WTC11 (cell line): Measurements from ENCODE around the gene RXRB. TPM values are rescaled to one million over a fixed set of nuclear protein-coding genes. Genes with fewer than 3 reads are reported as not detected.

Experiments used
- ATAC-seq: fragments of 200-7000 bp; cut with Tn5 transposase; 2 replicates; pipeline ENCODE4 v1.10.0; 2021; ENCODE audit warnings: mild to moderate bottlenecking, moderate library complexity
- CTCF ChIA-PET: fragments of 300-600 bp; sonication (Branson Sonifier 250); formaldehyde crosslinking; loops from one replicate; lab custom pipeline; 2021; ENCODE audit warnings: antibody characterized with exemption; lab: Charles Lee
- POLR2A ChIA-PET: fragments of 350-600 bp; sonication (Branson Sonifier 250); formaldehyde crosslinking; loops from one replicate; lab custom pipeline; 2021; ENCODE audit warnings: antibody characterized with exemption; lab: Charles Lee
- DNase-seq: peaks from one replicate; pipeline ENCODE4 v3.0.0; 2021; ENCODE audit warnings: low spot score
- H3K27ac Mint-ChIP-seq: 2 replicates; pipeline ENCODE4 v1.8.0; 2021; ENCODE audit warnings: mixed read lengths
- H3K27me3 Mint-ChIP-seq: 2 replicates; pipeline ENCODE4 v1.8.0; 2021; ENCODE audit warnings: low read depth, mild to moderate bottlenecking, moderate library complexity, mixed read lengths
- H3K36me3 Mint-ChIP-seq: 2 replicates; pipeline ENCODE4 v1.8.0; 2021; ENCODE audit warnings: mixed read lengths
- H3K4me1 Mint-ChIP-seq: 2 replicates; pipeline ENCODE4 v1.8.0; 2022; ENCODE audit warnings: mixed read lengths
- H3K4me3 Mint-ChIP-seq: 2 replicates; pipeline ENCODE4 v1.8.0; 2021; ENCODE audit warnings: mild to moderate bottlenecking, moderate library complexity, mixed read lengths
- H3K9me3 Mint-ChIP-seq: 2 replicates; pipeline ENCODE4 v1.8.0; 2021; ENCODE audit warnings: mixed read lengths
- ATF6 ChIP-seq: sonication (generic); formaldehyde crosslinking; IDR thresholded peaks from 2 replicates; pipeline ENCODE4 v1.8.1; 2023; ENCODE audit warnings: mild to moderate bottlenecking, missing genetic modification reagents
- CDX4 ChIP-seq: fragments of 250-450 bp; sonication (Bioruptor Pico); IDR thresholded peaks from 2 replicates; pipeline ENCODE4 v1.9.0; 2021; ENCODE audit warnings: moderate library complexity, mild to moderate bottlenecking, inconsistent platforms, borderline replicate concordance
- E2F1 ChIP-seq: sonication (generic); formaldehyde crosslinking; IDR thresholded peaks from 2 replicates; pipeline ENCODE4 v1.8.0; 2022; ENCODE audit warnings: mild to moderate bottlenecking, missing genetic modification reagents
- EMX1 ChIP-seq: fragments of 250-450 bp; sonication (Bioruptor Pico); IDR thresholded peaks from 2 replicates; pipeline ENCODE4 v1.8.0; 2021; ENCODE audit warnings: mild to moderate bottlenecking
- ESRRA ChIP-seq: sonication (generic); formaldehyde crosslinking; IDR thresholded peaks from 2 replicates; pipeline ENCODE4 v1.8.1; 2022; ENCODE audit warnings: mild to moderate bottlenecking, missing genetic modification reagents, borderline replicate concordance
- GRHL2 ChIP-seq: fragments of 250-450 bp; sonication (Bioruptor Pico); IDR thresholded peaks from 2 replicates; pipeline ENCODE4 v1.8.0; 2022; ENCODE audit warnings: mild to moderate bottlenecking, moderate library complexity; ENCODE audit not compliant: insufficient replicate concordance, severe bottlenecking
- IRF1 ChIP-seq: sonication (generic); formaldehyde crosslinking; IDR thresholded peaks from 2 replicates; pipeline ENCODE4 v1.8.0; 2023; ENCODE audit warnings: missing genetic modification reagents
- IRF2 ChIP-seq: sonication (generic); formaldehyde crosslinking; IDR thresholded peaks from 2 replicates; pipeline ENCODE4 v1.8.0; 2022; ENCODE audit warnings: low read depth, missing genetic modification reagents, borderline replicate concordance
- NFATC4 ChIP-seq: fragments of 250-450 bp; sonication (Bioruptor Pico); IDR thresholded peaks from 2 replicates; pipeline ENCODE4 v1.9.0; 2021; ENCODE audit warnings: mild to moderate bottlenecking
- PRDM15 ChIP-seq: sonication (generic); formaldehyde crosslinking; IDR thresholded peaks from 2 replicates; pipeline ENCODE4 v1.8.0; 2022; ENCODE audit warnings: missing genetic modification reagents
- PREB ChIP-seq: sonication (generic); formaldehyde crosslinking; IDR thresholded peaks from 2 replicates; pipeline ENCODE4 v1.8.1; 2022; ENCODE audit warnings: mild to moderate bottlenecking, missing genetic modification reagents, moderate library complexity, borderline replicate concordance
- PRRX2 ChIP-seq: fragments of 250-450 bp; sonication (Bioruptor Pico); IDR thresholded peaks from 2 replicates; pipeline ENCODE4 v1.8.0; 2021; ENCODE audit warnings: mild to moderate bottlenecking
- RELA ChIP-seq: sonication (generic); formaldehyde crosslinking; IDR thresholded peaks from 2 replicates; pipeline ENCODE4 v1.8.1; 2022; ENCODE audit warnings: missing genetic modification reagents, mild to moderate bottlenecking, borderline replicate concordance
- SMAD4 ChIP-seq: sonication (generic); formaldehyde crosslinking; IDR thresholded peaks from 2 replicates; pipeline ENCODE4 v1.8.0; 2022; ENCODE audit warnings: mild to moderate bottlenecking, missing genetic modification reagents
- SOX15 ChIP-seq: fragments of 250-450 bp; sonication (Bioruptor Pico); IDR thresholded peaks from 2 replicates; pipeline ENCODE4 v1.9.0; 2021; ENCODE audit warnings: mild to moderate bottlenecking
- SP1 ChIP-seq: sonication (generic); formaldehyde crosslinking; conservative IDR thresholded peaks from 2 replicates; pipeline ENCODE4 v1.8.1; 2022; ENCODE audit warnings: missing genetic modification reagents
- USF2 ChIP-seq: sonication (generic); formaldehyde crosslinking; IDR thresholded peaks from 2 replicates; pipeline ENCODE4 v1.8.1; 2023; ENCODE audit warnings: mild to moderate bottlenecking, missing genetic modification reagents, moderate library complexity
- ZNF232 ChIP-seq: sonication (generic); formaldehyde crosslinking; IDR thresholded peaks from 2 replicates; pipeline ENCODE4 v1.8.0; 2022; ENCODE audit warnings: mild to moderate bottlenecking, missing genetic modification reagents
- ZNF317 ChIP-seq: sonication (generic); formaldehyde crosslinking; IDR thresholded peaks from 2 replicates; pipeline ENCODE4 v1.8.1; 2023; ENCODE audit warnings: low read depth, mild to moderate bottlenecking, moderate library complexity, missing genetic modification reagents, borderline replicate concordance
- ZNF425 ChIP-seq: fragments of 250-450 bp; sonication (Bioruptor Pico); conservative IDR thresholded peaks from 2 replicates; pipeline ENCODE4 v1.9.0; 2021; ENCODE audit warnings: mild to moderate bottlenecking
- ZNF512 ChIP-seq: sonication (generic); formaldehyde crosslinking; IDR thresholded peaks from 2 replicates; pipeline ENCODE4 v1.8.1; 2022; ENCODE audit warnings: missing genetic modification reagents, borderline replicate concordance
- total RNA-seq: library from RNA; stranded (reverse); gene quantifications from 3 replicates; pipeline ENCODE4 v1.2.3, GENCODE V29; 2021

RXRB gene
- total RNA-seq, 1 experiment from 2014 or later: 24.5 TPM

- ChIA-PET POLR2A (no interaction called here), CTCF (no interaction called here)
- peaks cover 36% of the 10 kb centered on the region for H3K27me3 Mint-ChIP-seq
- ATAC-seq (no peak), DNase-seq (no peak)
- no peak overlapping the region for H3K4me3 Mint-ChIP-seq
- no peak overlapping the region for H3K27ac Mint-ChIP-seq
- H3K9me3 Mint-ChIP-seq: peaks cover 10% of the 10 kb centered on the region
- H3K36me3 Mint-ChIP-seq: no peaks in the 10 kb centered on the region
- TF ChIP-seq SP1 (CRISPR knock-in tag): no peak
- TF ChIP-seq NFATC4 (CRISPR knock-in tag): no peak
- no peak for TF ChIP-seq PRRX2
- no peak for TF ChIP-seq IRF1 (CRISPR knock-in tag)
- no peak for TF ChIP-seq ESRRA
- TF ChIP-seq IRF2 (CRISPR knock-in tag): no peak
- no peak for TF ChIP-seq SOX15 (CRISPR knock-in tag)
- TF ChIP-seq ZNF425 (CRISPR knock-in tag): no peak
- no peak for TF ChIP-seq PRDM15
- H3K4me1 Mint-ChIP-seq: peaks cover 18% of the 10 kb centered on the region
Measured at GRCh38 chr6:33187809-33188208, 12.7 kb downstream of the RXRB start.

- ChIA-PET CTCF (interaction anchor here (0.6 to 1.6 kb wide), 3 partner anchors 12 to 62 kb away, joined by 3 to 6 read pairs (median 4); no protein-coding TSS in a partner anchor), POLR2A (no interaction called here)
- Mint-ChIP-seq H3K4me1 (peaks cover 7% of the 10 kb centered on the region), H3K36me3 (no peaks in the 10 kb centered on the region), H3K9me3 (peaks cover 13% of the 10 kb centered on the region), H3K4me3 (no peak overlapping the region), H3K27ac (no peak overlapping the region), H3K27me3 (peaks cover 19% of the 10 kb centered on the region)
- ATAC-seq (no peak), DNase-seq (no peak)
- TF ChIP-seq ZNF232 (CRISPR knock-in tag) (no peak), USF2 (CRISPR knock-in tag) (no peak), E2F1 (CRISPR knock-in tag) (no peak), ZNF317 (CRISPR knock-in tag) (no peak), RELA (no peak), CDX4 (CRISPR knock-in tag) (no peak), GRHL2 (CRISPR knock-in tag) (no peak), PREB (no peak), ATF6 (CRISPR knock-in tag) (no peak), EMX1 (CRISPR knock-in tag) (no peak), ZNF512 (CRISPR knock-in tag) (no peak), SMAD4 (CRISPR knock-in tag) (no peak), PRRX2 (no peak)
Measured at GRCh38 chr6:33185654-33186187, 14.7 kb downstream of the RXRB start.
